ENCODE results near the gene HOOK2.
"Not testable (repeated sequence)": the region's sequence is repeated elsewhere in the genome, so short reads cannot be mapped to it uniquely, and the experiment has no call there.

The HOOK2 gene, protein sequence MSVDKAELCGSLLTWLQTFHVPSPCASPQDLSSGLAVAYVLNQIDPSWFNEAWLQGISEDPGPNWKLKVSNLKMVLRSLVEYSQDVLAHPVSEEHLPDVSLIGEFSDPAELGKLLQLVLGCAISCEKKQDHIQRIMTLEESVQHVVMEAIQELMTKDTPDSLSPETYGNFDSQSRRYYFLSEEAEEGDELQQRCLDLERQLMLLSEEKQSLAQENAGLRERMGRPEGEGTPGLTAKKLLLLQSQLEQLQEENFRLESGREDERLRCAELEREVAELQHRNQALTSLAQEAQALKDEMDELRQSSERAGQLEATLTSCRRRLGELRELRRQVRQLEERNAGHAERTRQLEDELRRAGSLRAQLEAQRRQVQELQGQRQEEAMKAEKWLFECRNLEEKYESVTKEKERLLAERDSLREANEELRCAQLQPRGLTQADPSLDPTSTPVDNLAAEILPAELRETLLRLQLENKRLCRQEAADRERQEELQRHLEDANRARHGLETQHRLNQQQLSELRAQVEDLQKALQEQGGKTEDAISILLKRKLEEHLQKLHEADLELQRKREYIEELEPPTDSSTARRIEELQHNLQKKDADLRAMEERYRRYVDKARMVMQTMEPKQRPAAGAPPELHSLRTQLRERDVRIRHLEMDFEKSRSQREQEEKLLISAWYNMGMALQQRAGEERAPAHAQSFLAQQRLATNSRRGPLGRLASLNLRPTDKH

GRCh38 chr19:12774588-12775555 lies at the start of gene HOOK2:
TSS of gene HOOK2 (minus strand) at chr19:12775552. CDS start at chr19:12775449, 103 bp downstream.
- Mint-ChIP-seq H3K9me3 (ENCODE audit: low read depth) (no peaks in the 10 kb centered on the region), H3K27me3 (no peaks in the 10 kb centered on the region), H3K4me1 (ENCODE audit: low read depth) (peaks cover 26% of the 10 kb centered on the region), H3K27ac (peak within 1 kb of the TSS; percentile 58), H3K4me3 (peak within 1 kb of the TSS; percentile 77), H3K36me3 (no peaks in the 10 kb centered on the region)

- no peaks in the 10 kb centered on the region for H3K9me3 Mint-ChIP-seq (ENCODE audit: low read depth)
Measured at GRCh38 chr19:12821761-12822160, 46.4 kb upstream of the HOOK2 start.

GRCh38 chr19:12817810-12818209 lies 42.5 kb upstream of the HOOK2 start:
- not testable (repeated sequence) for H3K27ac Mint-ChIP-seq; H3K4me1 Mint-ChIP-seq (ENCODE audit: low read depth); H3K4me3 Mint-ChIP-seq; H3K36me3 Mint-ChIP-seq; H3K9me3 Mint-ChIP-seq (ENCODE audit: low read depth); H3K27me3 Mint-ChIP-seq

More at GRCh38 chr19:12821761-12822160, 46.4 kb upstream of the HOOK2 start:
- peaks cover 8% of the 10 kb centered on the region for H3K4me1 Mint-ChIP-seq (ENCODE audit: low read depth)
- H3K27me3 Mint-ChIP-seq, result peaks cover 17% of the 10 kb centered on the region
- H3K27ac Mint-ChIP-seq, result no peak overlapping the region
- H3K4me3 Mint-ChIP-seq, result no peak overlapping the region
- H3K36me3 Mint-ChIP-seq, result peaks cover 5% of the 10 kb centered on the region

DNA sequence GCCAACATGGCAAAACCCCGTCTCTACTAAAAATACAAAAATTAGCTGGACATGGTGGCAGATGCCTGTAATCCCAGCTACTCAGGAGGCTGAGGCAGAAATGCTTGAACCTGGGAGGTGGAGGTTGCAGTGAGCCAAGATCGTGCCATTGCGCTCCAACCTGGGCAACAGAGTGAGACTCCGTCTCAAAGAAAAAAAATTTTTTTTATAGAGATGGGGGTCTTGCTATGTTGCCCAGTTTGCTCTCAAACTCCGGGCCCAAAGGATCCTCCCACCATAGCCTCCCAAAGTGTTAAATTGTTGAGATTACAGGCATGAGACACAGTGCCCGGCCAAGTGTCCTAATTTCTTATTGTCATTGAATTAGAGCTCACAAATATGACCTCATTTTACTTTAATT lies 41.8 kb upstream of the HOOK2 start:
- not testable (repeated sequence) for H3K27ac Mint-ChIP-seq; H3K9me3 Mint-ChIP-seq (ENCODE audit: low read depth); H3K4me3 Mint-ChIP-seq; H3K36me3 Mint-ChIP-seq; H3K27me3 Mint-ChIP-seq; H3K4me1 Mint-ChIP-seq (ENCODE audit: low read depth)

- H3K36me3 Mint-ChIP-seq, result peaks cover 4% of the 10 kb centered on the region
- no peaks in the 10 kb centered on the region for H3K4me1 Mint-ChIP-seq (ENCODE audit: low read depth)
- H3K4me3 Mint-ChIP-seq, result no peak overlapping the region
Measured at GRCh38 chr19:12815088-12815487, 39.7 kb upstream of the HOOK2 start.

DNA sequence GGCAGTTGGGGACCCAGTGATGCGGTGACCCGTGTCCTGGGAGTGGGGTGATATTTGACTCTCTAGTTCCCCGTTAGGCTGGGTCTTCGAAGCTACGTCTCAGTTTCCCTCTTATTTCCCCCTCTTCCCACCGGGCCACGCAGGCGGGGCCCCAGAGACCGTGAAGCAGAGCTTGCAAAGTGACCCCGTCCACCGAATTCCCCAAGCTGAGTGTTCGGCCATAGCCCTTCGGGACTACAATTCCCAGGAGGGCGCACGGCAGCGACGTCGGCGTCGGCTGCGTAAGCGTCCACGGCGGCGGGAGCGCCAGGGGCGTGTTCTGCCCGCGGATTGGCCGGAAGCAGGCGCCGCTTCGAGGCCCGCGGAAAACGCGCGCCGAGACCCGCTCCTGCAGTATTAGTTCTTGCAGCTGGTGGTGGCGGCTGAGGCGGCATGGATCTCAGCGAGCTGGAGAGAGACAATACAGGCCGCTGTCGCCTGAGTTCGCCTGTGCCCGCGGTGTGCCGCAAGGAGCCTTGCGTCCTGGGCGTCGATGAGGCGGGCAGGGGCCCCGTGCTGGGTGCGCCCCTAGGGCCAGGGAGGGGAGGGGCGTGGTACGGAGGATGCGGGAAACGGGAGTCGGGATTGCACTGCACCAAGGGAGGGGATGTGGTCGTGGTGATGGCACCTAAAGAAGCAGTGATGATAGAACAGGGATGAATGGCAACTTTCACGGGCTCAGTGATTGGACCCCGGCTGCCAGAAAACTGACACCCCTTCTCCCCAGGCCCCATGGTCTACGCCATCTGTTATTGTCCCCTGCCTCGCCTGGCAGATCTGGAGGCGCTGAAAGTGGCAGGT lies 31.1 kb upstream of the HOOK2 start, which contains the start of gene RNASEH2A:
TSS of gene RNASEH2A (plus strand) at position 343 of the 840 bp plus-strand sequence. CDS start at position 433, 90 bp downstream.
- H3K27ac Mint-ChIP-seq, result peak within 1 kb of the TSS; percentile 96
- peaks cover 4% of the 10 kb centered on the region for H3K36me3 Mint-ChIP-seq
- H3K9me3 Mint-ChIP-seq (ENCODE audit: low read depth), result no peaks in the 10 kb centered on the region
- H3K27me3 Mint-ChIP-seq, result no peaks in the 10 kb centered on the region
- H3K4me1 Mint-ChIP-seq (ENCODE audit: low read depth), result peaks cover 21% of the 10 kb centered on the region
- H3K4me3 Mint-ChIP-seq, result peak within 1 kb of the TSS; percentile 95

More at GRCh38 chr19:12815088-12815487, 39.7 kb upstream of the HOOK2 start:
- no peaks in the 10 kb centered on the region for H3K27me3 Mint-ChIP-seq
- H3K27ac Mint-ChIP-seq, result no peak overlapping the region
- H3K9me3 Mint-ChIP-seq (ENCODE audit: low read depth), result no peaks in the 10 kb centered on the region

DNA sequence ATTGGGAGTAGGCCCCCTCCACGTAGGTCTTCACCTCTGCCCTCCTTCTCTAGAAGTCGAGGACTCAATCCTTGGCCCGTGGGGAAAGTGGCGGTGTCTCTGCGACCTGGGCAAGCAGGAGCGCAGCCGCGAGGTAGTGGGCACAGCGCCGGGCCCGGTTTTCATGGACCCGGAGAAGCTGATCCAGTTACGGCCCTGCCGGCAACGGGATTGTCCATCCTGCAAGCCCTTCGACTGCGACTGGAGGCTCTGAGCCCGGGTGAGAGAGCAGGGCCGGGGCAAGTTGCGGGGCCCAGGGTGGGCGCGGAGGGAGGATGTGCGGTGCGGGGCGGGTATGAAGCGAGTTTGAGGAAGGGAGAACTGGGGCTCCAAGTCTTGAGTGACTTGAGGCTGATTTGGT lies 28.7 kb upstream of the HOOK2 start:
- H3K27me3 Mint-ChIP-seq, result no peaks in the 10 kb centered on the region
- peaks cover 4% of the 10 kb centered on the region for H3K36me3 Mint-ChIP-seq
- H3K27ac Mint-ChIP-seq, result no peak overlapping the region
- H3K9me3 Mint-ChIP-seq (ENCODE audit: low read depth), result no peaks in the 10 kb centered on the region
- peaks cover 35% of the 10 kb centered on the region for H3K4me1 Mint-ChIP-seq (ENCODE audit: low read depth)
- no peak overlapping the region for H3K4me3 Mint-ChIP-seq

DNA sequence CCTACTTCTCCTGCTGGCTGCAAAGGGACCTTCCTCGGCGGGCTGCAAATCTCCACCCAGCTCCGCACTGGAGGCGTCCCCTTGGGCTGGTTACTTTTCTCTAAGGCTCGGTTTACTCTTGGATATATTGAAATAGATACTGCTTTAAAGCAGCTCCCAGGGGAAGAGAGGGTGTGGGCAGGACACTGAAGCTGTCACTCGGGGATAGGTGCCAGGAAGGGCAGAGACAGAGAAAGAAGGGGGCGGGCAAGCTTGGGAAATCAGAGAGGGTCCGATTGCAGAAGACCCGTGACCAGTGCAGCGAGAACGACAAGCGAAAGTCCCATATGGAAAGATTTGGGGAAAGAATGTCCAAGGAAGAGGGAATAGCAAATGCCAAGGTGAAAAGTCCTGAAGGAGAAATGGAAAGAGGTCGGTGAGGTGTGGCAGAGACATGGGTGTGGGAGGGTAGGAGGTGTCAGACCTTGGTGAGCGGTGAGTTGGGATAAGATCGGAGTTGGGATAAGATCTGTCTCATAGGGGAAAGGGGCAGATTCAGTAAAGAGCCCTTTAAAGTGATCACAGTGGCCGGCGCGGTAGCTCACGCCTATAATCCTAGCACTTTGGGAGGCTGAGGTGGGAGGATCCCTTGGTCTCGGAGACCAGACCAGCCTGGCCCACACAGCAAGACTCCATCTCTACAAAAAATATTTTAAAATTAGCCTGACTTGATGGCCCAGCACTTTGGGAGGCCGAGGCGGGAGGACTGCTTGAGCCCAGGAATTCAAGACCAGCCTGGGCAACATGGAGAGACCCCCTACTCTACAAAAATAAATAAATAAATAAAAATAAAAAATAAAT lies 27.1 kb upstream of the HOOK2 start:
- H3K36me3 Mint-ChIP-seq, result no peaks in the 10 kb centered on the region
- peaks cover 31% of the 10 kb centered on the region for H3K4me1 Mint-ChIP-seq (ENCODE audit: low read depth)
- H3K9me3 Mint-ChIP-seq (ENCODE audit: low read depth), result no peaks in the 10 kb centered on the region
- H3K4me3 Mint-ChIP-seq, result peak overlapping the region; percentile 88
- no peaks in the 10 kb centered on the region for H3K27me3 Mint-ChIP-seq
- H3K27ac Mint-ChIP-seq, result no peak overlapping the region

- Mint-ChIP-seq H3K36me3 (no peaks in the 10 kb centered on the region), H3K27me3 (no peaks in the 10 kb centered on the region), H3K4me3 (peak within 1 kb of the TSS; percentile 88), H3K9me3 (ENCODE audit: low read depth) (no peaks in the 10 kb centered on the region), H3K4me1 (ENCODE audit: low read depth) (peaks cover 29% of the 10 kb centered on the region), H3K27ac (peak within 1 kb of the TSS; percentile 75)
Measured at GRCh38 chr19:12801466-12802266, 26.3 kb upstream of the HOOK2 start, which contains the start of the genes PRDX2 and THSD8. TSS of gene PRDX2 (minus strand) at chr19:12801800. CDS start at chr19:12801261, 539 bp downstream. TSS of gene THSD8 (plus strand) at chr19:12802069. CDS start at chr19:12802072, 3 bp downstream.

DNA sequence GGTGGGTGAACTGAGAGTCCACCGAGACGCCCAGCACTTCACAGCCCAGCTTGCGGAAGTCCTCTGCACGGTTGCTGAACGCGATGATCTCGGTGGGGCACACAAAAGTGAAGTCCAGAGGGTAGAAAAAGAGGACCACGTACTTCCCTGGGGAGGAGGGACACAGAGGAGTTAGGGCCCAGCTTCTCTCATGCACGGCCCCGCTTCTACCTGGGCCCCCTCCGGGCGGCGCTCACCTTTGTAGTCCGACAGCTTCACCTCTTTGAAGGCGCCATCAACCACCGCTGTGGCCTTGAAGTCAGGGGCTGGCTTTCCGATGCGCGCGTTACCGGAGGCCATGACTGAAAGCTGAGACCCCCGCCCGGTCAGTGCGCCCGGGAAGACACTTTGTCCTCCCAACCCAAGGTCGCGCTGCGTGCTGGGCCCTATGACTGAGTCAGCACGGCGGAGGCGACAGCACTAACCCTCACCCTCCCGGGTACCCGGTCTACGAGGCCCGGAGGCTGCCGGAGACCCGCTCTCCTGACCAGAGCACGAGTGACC lies 25.6 kb upstream of the HOOK2 start:
- Mint-ChIP-seq H3K36me3 (no peaks in the 10 kb centered on the region), H3K9me3 (ENCODE audit: low read depth) (no peaks in the 10 kb centered on the region), H3K27me3 (no peaks in the 10 kb centered on the region), H3K27ac (peak overlapping the region; percentile 75), H3K4me3 (peak overlapping the region; percentile 88), H3K4me1 (ENCODE audit: low read depth) (peaks cover 30% of the 10 kb centered on the region)

DNA sequence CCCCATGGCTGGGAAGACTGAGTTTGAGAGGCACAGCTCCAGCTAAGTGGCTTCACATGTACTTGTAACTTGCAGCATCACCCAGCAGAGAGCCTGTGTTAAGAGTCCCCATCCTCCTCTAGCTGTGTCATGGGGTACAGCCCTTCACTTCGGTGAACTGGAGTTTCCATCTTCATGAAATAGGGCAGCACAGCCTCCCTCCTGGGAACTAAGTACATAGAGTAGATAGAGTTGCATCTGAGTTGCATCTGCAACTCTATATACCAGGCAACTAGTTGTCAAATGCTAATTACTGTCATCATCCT lies 25.1 kb upstream of the HOOK2 start:
- Mint-ChIP-seq H3K27ac (peak overlapping the region; percentile 75), H3K4me1 (ENCODE audit: low read depth) (peaks cover 34% of the 10 kb centered on the region), H3K4me3 (peak overlapping the region; percentile 88), H3K36me3 (no peaks in the 10 kb centered on the region), H3K27me3 (no peaks in the 10 kb centered on the region), H3K9me3 (ENCODE audit: low read depth) (no peaks in the 10 kb centered on the region)

- no peaks in the 10 kb centered on the region for H3K9me3 Mint-ChIP-seq (ENCODE audit: low read depth)
- peaks cover 36% of the 10 kb centered on the region for H3K4me1 Mint-ChIP-seq (ENCODE audit: low read depth)
- H3K27ac Mint-ChIP-seq, result no peak overlapping the region
- no peaks in the 10 kb centered on the region for H3K36me3 Mint-ChIP-seq
- H3K27me3 Mint-ChIP-seq, result no peaks in the 10 kb centered on the region
- peak overlapping the region; percentile 88 for H3K4me3 Mint-ChIP-seq
Measured at GRCh38 chr19:12799742-12800465, 24.6 kb upstream of the HOOK2 start.

Measured in activated naive CD8-positive, alpha-beta T cell (primary cell).